ENCODE data around the gene SAFB2. TPM values are rescaled to one million over a fixed set of nuclear protein-coding genes. Genes with fewer than 3 reads are reported as not detected.

SAFB2 gene
- total and polyA plus RNA-seq, 11 donors: 14.2 to 56.7 (median 44.2) TPM

DNA sequence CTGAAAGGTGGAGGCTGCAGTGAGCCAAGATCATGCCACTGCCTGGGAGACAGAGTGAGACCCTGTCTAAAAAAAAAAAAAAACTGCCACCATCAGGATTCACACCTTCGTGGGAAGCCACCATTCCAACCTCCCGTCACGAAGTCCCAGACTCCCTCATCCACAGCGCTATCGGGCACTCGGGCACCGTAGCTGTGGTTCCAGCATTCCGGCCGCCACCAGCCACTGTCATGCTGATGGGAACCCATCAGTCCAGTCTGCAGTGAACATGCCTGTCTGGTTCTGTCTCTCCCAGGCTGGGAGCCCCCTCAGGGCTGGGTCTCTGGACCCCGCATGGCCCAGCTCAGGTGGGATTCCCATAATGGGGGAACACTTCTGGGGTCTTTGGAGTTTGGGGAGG is 82.4 kb downstream of the SAFB2 start:
- no peaks in the 10 kb centered on the region for H3K36me3 ChIP-seq
- H3K27ac ChIP-seq: no peak overlapping the region
- peaks cover 0 to 42% (median 5%) of the 10 kb centered on the region in 9 donors for H3K27me3 ChIP-seq
- peaks cover 0 to 25% (median 5%) of the 10 kb centered on the region in 12 donors for H3K4me1 ChIP-seq
- peaks cover 0 to 4% (median under 1%) of the 10 kb centered on the region in 12 donors for H3K9me3 ChIP-seq
- H3K4me3 ChIP-seq: no peak overlapping the region
- 92 to 94% (median 92%) methylated on average over 10 of the region's 10 CpGs for WGBS, 4 donors
- intact Hi-C loops (cut with DNase I): no loop called here
- peak in 1 of 5 donors; percentile 34 for DNase-seq
- ATAC-seq: no peak
- TF ChIP-seq POLR2A (IDR thresholded peaks at IDR 0.05): no peak
- TF ChIP-seq, protein P1, sequence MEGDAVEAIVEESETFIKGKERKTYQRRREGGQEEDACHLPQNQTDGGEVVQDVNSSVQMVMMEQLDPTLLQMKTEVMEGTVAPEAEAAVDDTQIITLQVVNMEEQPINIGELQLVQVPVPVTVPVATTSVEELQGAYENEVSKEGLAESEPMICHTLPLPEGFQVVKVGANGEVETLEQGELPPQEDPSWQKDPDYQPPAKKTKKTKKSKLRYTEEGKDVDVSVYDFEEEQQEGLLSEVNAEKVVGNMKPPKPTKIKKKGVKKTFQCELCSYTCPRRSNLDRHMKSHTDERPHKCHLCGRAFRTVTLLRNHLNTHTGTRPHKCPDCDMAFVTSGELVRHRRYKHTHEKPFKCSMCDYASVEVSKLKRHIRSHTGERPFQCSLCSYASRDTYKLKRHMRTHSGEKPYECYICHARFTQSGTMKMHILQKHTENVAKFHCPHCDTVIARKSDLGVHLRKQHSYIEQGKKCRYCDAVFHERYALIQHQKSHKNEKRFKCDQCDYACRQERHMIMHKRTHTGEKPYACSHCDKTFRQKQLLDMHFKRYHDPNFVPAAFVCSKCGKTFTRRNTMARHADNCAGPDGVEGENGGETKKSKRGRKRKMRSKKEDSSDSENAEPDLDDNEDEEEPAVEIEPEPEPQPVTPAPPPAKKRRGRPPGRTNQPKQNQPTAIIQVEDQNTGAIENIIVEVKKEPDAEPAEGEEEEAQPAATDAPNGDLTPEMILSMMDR (IDR thresholded peaks at IDR 0.05): no peak

DNA sequence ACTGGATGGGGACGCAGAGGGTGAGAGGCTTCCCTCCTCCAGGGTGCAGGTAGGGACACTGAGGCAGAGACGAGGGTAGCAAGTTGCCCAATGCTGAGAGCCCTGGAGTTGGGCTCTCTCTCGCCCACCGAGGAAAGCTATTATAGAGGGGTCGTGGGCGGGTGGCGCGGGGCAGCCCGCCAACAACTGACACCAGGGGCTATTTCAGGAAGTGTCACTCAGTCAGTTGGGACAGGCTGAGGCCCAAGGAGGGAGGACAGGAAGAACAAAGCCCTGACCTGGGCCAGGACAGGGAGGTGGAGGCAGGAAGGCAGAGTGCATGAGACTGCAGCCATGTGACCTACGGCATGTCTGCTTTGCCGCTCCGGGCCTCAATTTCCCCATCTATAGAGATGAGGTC is 84.7 kb downstream of the SAFB2 start:
- TF ChIP-seq, protein P1 (IDR thresholded peaks at IDR 0.05): no peak
- TF ChIP-seq POLR2A (IDR thresholded peaks at IDR 0.05): no peak
- intact Hi-C loops (cut with DNase I): no loop called here
- H3K27ac ChIP-seq: peak overlapping the region in 11 of 12 donors; percentile 15 to 87 (median 65)
- WGBS, 4 donors: 14 to 31% (median 24%) methylated on average over 7 to 12 of the region's 12 CpGs
- ATAC-seq (peak in 3 of 4 donors; percentile 58 to 68 (median 65)), DNase-seq (peak in 4 of 5 donors; percentile 33 to 70 (median 52))
- no peak overlapping the region for H3K4me3 ChIP-seq
- H3K9me3 ChIP-seq: peaks cover 0 to 26% (median 12%) of the 10 kb centered on the region in 12 donors
- H3K4me1 ChIP-seq: peaks cover 0 to 25% (median 5%) of the 10 kb centered on the region in 12 donors
- no peaks in the 10 kb centered on the region for H3K36me3 ChIP-seq
- peaks cover 0 to 42% (median 5%) of the 10 kb centered on the region in 9 donors for H3K27me3 ChIP-seq

Other genes with a start within 250 kb of the SAFB2 start
- gene ZNRF4, start 167.4 kb downstream of the SAFB2 start, total RNA-seq: not detected
- gene ZNRF4, start 167.4 kb downstream of the SAFB2 start, polyA plus RNA-seq: not detected
- gene TINCR, start 54.8 kb downstream of the SAFB2 start, total RNA-seq: under 1 TPM in 4 of 9 donors, not detected in 5; 0.17 to 0.44 (median 0.30) TPM
- gene TINCR, start 54.8 kb downstream of the SAFB2 start, polyA plus RNA-seq: under 1 TPM in 1 of 2 donors, not detected in 1; 0.07 TPM
- gene SAFB, start 307 bp upstream of the SAFB2 start, total RNA-seq: 10 to 100 TPM; 22.3 to 59.6 (median 48.0) TPM
- gene SAFB, start 307 bp upstream of the SAFB2 start, polyA plus RNA-seq: 10 to 100 TPM; 43.5 to 48.9 TPM
- gene MICOS13, start 57.7 kb upstream of the SAFB2 start, total RNA-seq: 100 to 1,000 TPM; 103 to 149 (median 123) TPM
- 100 to 1,000 TPM; 178 to 435 TPM for gene MICOS13, start 57.7 kb upstream of the SAFB2 start, polyA plus RNA-seq
- gene HSD11B1L, start 58.3 kb upstream of the SAFB2 start, total RNA-seq: 10 to 100 TPM in 2 of 9 donors, 1 to 10 TPM in 7; 3.7 to 14.4 (median 5.2) TPM
- 1 to 10 TPM; 5.4 to 6.6 TPM for gene HSD11B1L, start 58.3 kb upstream of the SAFB2 start, polyA plus RNA-seq
- gene RPL36, start 67.5 kb upstream of the SAFB2 start, total RNA-seq: 100 to 1,000 TPM; 255 to 475 (median 365) TPM
- gene RPL36, start 67.5 kb upstream of the SAFB2 start, polyA plus RNA-seq: 100 to 1,000 TPM; 851 to 981 TPM
- gene LONP1, start 97.4 kb upstream of the SAFB2 start, total RNA-seq: 100 to 1,000 TPM in 2 of 9 donors, 10 to 100 TPM in 7; 61.2 to 108 (median 88.6) TPM
- 100 to 1,000 TPM in 1 of 2 donors, 10 to 100 TPM in 1; 97.6 to 123 TPM for gene LONP1, start 97.4 kb upstream of the SAFB2 start, polyA plus RNA-seq
- gene CATSPERD, start 97.9 kb upstream of the SAFB2 start, total RNA-seq: not detected
- gene CATSPERD, start 97.9 kb upstream of the SAFB2 start, polyA plus RNA-seq: not detected
- gene PRR22, start 162.0 kb upstream of the SAFB2 start, total RNA-seq: 1 to 10 TPM in 5 of 9 donors, under 1 TPM in 2, not detected in 2; 0.96 to 1.9 (median 1.3) TPM
- 1 to 10 TPM in 1 of 2 donors, under 1 TPM in 1; 0.91 to 1.1 TPM for gene PRR22, start 162.0 kb upstream of the SAFB2 start, polyA plus RNA-seq
- gene DUS3L, start 168.4 kb upstream of the SAFB2 start, total RNA-seq: 10 to 100 TPM; 12.0 to 19.9 (median 15.3) TPM
- gene DUS3L, start 168.4 kb upstream of the SAFB2 start, polyA plus RNA-seq: 10 to 100 TPM; 17.3 to 20.7 TPM
- gene NRTN, start 182.3 kb upstream of the SAFB2 start, total RNA-seq: 10 to 100 TPM in 7 of 9 donors, 1 to 10 TPM in 2; 8.0 to 54.2 (median 17.2) TPM
- gene NRTN, start 182.3 kb upstream of the SAFB2 start, polyA plus RNA-seq: 10 to 100 TPM; 18.2 to 34.5 TPM
- gene FUT6, start 216.9 kb upstream of the SAFB2 start, total RNA-seq: not detected
- gene FUT6, start 216.9 kb upstream of the SAFB2 start, polyA plus RNA-seq: not detected
- not detected for gene FUT3, start 228.7 kb upstream of the SAFB2 start, total RNA-seq
- under 1 TPM in 1 of 2 donors, not detected in 1; 0.07 TPM for gene FUT3, start 228.7 kb upstream of the SAFB2 start, polyA plus RNA-seq
- gene FUT5, start 247.8 kb upstream of the SAFB2 start, total RNA-seq: not detected
- not detected for gene FUT5, start 247.8 kb upstream of the SAFB2 start, polyA plus RNA-seq